PC-9 (cell line): ENCODE measurements around the gene MLIP.

Experiments
- CTCF ChIP-seq: fragments of 200-600 bp; sonication (generic); conservative IDR thresholded peaks from 2 replicates; pipeline ENCODE4 v1.6.1; 2017; ENCODE audit warnings: mixed run types, antibody characterized with exemption, mild to moderate bottlenecking, moderate library complexity
- EZH2 ChIP-seq: fragments of 200-600 bp; sonication (generic); IDR thresholded peaks from 2 replicates; pipeline ENCODE4 v1.8.0; 2017; ENCODE audit warnings: antibody characterized with exemption, low read depth

GRCh38 chr6:54108271-54108670, 3.0 kb upstream of the MLIP start:
- TF ChIP-seq CTCF, result no peak
- TF ChIP-seq EZH2, result no peak
